GM18858 (cell line): Measurements from ENCODE around the gene EPC2.

Experiments
- ATAC-seq: cut with Tn5 transposase; IDR thresholded peaks from one replicate; pipeline ENCODE4 v1.9.1; 2021; ENCODE audit not compliant: unreplicated experiment

EPC2 gene, protein sequence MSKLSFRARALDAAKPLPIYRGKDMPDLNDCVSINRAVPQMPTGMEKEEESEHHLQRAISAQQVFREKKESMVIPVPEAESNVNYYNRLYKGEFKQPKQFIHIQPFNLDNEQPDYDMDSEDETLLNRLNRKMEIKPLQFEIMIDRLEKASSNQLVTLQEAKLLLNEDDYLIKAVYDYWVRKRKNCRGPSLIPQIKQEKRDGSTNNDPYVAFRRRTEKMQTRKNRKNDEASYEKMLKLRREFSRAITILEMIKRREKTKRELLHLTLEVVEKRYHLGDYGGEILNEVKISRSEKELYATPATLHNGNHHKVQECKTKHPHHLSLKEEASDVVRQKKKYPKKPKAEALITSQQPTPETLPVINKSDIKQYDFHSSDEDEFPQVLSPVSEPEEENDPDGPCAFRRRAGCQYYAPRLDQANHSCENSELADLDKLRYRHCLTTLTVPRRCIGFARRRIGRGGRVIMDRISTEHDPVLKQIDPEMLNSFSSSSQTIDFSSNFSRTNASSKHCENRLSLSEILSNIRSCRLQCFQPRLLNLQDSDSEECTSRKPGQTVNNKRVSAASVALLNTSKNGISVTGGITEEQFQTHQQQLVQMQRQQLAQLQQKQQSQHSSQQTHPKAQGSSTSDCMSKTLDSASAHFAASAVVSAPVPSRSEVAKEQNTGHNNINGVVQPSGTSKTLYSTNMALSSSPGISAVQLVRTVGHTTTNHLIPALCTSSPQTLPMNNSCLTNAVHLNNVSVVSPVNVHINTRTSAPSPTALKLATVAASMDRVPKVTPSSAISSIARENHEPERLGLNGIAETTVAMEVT

DNA sequence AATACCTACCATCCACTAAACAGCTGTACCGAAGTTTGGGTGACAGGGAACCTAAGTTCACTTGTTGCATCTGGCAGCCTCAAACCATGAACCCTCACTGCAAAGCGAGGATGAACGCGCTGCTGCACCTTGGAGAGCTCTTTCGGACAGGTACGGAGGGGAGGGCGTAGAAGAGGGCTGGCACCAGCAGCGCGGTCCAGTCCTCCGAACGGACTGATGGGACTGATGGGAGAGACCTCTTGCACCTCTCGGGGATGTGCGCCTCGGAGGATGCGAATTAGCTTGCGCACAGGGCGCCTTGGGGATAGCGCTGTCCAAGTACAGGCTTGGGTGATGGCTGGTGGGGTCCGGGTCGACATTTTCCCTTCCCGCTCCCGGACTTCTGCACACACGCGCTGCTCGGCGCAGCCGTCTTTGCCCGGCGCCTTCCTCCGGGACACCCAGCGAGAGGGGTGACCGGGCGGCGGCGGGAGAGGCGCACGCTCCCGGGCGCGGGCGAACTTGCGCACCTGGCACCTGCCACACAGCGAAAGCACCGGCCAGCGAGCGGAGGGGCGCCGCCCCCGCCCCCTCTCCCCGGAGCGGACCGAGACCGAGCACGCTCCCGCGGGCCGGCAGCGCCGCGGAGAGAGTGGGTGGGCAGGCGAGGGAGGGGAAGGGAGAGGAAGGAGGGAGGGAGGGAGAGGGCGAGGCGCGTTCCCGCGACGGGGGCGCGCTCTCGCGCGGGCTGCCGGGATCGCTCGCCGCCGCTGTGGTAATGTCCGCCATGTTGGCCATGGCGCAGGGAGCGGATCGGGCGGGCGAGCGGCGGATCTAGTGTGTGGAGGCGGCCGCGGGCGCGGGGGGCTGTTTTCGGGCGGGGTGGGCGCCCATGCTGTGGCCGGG is at the start of gene EPC2:
Gene EPC2, plus strand, starts transcription at position 754 of the 885 bp plus-strand sequence. CDS start 267 bp downstream, outside the sequence.
- peak; percentile 27 for ATAC-seq

DNA sequence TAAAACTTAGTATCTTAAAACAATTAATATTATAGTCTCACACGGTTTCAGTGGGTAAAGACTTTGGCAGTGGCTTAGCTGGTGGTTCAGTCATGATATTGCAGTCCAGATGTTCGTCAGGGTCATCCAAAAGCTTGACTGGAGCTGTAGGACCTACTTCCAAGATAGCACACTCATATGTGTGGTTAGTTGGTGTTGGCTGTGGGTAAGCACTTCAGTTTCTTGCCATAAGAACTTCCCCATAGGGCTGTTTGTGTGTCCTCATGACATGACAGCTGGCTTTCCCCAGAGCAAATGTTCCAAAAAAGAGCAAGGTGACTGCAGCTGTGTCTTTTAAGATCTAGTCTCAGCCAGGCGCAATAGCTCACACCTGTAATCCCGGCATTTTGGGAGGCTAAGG is 48.5 kb upstream of the EPC2 start:
- no peak for ATAC-seq

DNA sequence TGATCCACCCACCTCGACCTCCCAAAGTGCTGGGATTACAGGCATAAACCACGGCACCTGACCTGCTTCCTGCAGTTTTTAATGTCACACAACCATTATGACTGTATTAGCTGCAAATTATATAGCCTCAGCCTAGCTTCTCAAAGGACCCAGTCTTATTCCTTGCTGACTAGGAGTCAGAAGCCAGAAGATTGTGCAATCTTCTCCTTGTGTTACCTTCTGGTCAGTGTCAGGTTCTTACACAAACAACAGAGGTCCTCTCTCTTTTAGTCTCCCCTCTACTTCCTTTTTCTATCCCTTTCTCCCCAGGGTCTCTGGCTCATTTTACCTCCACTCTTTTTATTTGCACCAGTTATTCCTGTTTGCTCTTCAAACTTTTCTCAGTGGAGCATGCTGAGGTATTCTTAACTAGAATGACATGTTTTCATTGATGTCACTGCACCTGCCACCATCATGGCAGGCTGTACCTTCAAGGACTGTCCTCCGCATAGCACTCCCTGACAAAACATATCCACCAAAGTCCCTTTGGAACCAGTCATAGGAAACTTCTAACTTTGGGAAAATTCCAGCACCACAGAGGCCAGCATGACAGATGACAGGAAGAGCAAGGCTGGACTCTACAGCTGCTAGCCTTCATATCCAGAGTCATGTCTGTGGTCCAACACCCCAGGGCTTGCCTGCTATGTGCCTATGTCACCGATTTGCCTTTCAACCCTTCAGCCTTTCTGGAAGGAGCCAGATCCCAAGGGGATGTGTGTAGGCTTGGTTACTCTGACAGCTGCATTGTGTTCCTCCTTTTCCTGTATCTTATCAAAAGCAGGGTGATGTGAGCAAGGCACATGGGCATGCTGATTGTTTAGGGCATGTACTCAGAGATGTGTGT is 45.2 kb upstream of the EPC2 start:
- ATAC-seq: no peak

DNA sequence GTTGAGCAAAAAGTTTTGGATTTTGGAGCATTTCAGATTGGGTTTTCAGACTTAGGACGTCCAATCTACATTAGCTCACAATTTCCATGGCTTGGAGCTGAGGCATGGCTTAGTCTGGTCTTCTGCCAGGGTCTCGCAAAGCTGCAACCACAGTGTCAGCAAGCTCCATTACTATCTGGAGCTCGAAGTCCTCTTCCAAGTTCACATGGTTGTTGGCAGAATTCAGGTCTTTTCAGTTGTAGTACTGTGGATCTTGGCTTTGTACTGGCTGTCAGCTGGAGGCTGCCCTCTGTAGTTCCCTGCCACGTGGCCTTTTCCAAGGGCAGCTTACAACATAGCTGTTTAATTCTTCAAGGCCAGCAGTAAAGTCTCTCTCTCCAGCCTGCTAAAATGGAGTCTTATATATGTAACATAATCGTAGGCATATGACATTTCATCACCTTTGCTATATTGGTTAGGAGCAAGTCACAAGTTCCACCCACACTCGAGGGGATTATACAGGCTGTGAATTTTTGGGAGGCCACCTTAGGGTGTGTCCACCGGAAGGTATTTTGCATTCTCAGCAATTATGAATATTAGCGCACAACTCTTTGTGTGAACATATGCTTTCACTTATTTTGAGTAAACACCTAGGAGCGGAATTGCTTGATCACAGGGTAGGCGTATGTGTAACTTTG is 41.5 kb upstream of the EPC2 start:
- ATAC-seq: peak; percentile 5

DNA sequence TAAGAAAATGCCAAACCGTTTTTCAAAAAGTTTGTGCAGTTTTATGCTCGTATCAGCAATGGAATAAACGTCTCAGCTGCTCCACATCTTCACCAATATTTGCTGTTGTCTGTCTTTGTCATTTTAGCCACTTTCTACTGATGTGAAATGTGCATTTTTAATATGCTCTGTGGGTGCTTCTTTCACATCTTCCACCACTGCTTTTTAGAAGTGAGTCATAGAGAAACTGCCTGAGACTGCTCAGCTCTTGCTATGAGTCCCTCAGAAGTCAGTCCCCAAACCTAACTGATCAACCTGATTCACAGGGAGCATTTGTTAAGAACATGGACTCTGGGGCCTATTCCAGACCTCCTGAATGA is 41.0 kb upstream of the EPC2 start:
- ATAC-seq: peak; percentile 99

DNA sequence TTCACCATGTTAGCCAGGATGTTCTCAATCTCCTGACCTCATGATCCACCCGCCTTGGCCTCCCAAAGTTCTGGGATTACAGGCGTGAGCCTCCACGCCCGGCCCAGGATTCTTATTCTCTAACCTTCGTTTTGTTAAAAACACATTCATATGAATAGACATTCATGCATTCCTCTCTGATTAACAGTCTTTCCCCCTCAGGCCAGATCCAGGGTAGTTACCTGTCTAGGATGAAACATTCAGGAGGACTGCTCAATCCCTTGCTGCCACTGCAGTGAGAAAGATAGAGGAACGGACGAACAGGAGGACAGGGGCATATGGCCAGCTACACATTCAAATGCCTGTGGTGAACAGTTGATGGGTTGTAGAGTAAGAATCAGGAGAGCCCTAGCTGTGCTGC is 39.6 kb upstream of the EPC2 start:
- no peak for ATAC-seq

DNA sequence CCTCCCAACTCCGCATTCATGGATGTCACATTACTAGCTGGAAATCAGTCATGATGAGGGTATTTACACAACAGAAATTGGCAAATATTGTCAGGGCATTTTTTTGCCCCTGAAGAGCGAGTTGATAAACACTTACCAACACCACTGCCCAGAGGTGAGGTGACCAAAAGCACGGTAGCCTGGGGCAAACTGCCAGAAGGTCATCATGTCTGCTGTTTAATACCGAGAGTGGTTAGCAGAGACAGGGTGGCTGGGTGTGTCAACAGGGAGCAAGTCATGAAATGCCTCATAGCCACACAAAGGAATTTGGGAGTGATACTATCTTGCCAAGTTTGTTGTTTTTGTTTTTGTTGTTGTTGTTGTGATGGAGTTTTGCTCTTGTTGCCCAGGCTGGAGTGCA is 37.0 kb upstream of the EPC2 start:
- no peak for ATAC-seq

DNA sequence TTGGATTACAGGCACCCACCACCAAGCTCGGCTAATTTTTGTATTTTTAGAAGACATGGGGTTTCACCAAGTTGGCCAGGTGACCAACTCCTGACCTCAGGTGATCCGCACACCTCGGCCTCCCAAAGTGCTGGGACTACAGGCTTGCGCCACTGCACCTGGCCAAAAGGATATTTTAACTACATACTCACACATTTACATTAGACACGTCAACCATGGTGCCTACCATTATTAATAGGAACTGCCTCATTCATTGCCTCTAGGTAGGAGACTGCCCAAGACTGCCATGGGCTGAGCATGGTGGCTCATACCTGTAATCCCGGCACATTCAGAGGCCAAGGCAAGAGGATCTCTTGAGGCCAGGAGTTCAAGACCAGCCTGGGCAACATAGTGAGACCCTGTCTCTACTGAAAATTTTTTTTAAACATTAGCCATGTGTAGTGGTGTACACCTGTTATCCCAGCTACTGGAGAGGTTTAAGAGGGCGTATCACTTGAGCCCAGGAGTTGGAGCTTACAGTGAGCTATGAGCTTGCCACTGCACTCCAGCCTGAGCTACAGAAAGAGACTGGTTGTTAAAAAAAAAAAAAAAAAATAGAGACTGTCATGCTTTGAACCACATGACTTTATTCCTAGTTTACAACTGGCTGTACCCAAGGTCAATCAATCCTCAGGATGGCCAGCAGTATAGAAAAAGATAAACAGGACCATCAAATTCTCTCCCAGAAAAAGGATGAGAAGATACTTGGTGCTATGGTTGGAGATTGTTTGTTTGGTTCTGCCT is 31.1 kb upstream of the EPC2 start:
- ATAC-seq: no peak

DNA sequence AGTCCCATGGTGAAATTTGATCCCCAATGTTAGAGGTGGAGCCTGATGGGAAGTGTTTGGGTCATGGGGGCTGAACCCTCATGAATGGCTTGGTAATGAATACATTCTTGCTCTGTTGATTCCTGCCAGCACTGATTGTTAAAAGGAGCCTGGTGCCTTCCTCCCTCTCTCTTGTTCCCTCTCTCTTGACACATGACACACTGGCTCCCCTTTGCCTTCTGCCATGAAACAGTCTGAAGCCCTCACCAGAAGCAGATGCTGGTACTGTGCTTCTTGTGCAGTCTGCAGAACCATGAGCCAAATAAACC is 30.6 kb upstream of the EPC2 start:
- ATAC-seq: peak; percentile 6

DNA sequence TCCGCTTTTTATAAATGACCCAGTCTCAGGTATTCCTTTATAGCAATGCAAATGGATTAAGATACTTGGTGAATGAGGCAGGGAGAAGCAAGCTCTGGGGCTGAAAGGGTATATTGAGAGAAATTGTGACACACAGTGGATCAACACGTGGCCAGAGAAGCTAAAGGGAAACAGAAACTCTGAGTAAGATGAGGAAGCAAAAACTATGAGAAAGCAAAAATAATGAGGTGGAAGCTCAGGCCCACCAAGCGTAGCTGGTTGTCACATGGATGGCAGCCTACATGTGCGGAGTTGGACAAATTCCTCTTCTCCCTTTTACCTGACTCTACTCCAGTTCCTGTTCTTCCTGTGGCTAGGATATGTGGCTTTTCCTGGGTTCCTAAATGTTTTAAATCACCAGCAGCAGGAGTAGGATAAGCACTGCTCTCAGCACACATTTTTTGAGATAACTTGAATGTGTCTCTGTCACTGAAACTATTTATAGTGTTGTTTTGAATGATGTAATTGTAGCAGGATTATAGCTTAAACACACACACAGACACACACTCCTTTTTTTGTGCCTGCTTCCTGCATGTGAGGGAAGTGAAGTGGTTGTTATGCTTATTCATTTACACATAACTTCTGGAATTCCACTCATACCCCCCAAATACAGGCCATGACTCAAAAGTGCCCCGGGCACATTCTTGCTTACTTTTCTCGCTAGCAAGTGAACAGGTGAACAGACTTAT is 30.1 kb upstream of the EPC2 start:
- peak; percentile 94 for ATAC-seq

DNA sequence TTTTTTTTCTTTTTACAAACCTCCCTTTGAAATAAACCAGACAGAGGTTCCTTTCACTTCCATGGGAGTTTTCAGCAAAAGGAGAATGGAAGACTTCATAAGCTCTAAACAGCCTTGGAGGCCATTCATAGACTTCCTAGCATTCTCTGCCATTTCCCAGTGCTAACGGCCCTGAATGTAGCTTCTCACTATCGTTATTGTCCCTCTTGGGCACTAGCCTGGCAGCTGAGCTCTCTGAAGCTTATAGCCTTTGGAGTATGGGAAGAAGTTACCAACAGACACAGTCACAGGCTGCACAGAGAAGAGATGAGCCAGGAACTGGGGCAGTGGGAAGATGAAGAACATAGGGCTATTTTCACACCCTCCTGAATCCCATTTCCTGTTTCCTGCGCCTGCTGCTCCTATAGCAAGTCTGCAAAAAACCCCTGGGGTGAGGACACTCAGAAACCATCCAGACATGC is 29.1 kb upstream of the EPC2 start:
- no peak for ATAC-seq

DNA sequence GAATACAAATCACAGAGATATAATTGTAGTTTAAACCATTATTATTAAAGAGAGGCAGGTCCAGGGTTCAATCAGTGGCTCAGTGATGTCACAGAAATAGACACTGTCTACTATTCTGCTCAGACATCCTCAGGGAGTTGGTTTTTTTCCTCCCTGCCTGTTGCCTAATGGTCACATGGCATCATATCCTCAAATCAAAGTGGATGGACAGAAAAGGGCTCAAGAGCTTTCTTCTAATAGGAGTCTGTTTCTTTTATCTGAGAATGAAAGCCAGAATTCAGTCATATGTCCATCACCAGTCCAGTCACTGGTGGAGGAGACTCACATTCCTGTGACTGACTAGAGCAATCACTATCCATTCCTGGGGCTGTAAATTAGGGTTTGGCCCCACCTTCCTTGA is 27.9 kb upstream of the EPC2 start:
- no peak for ATAC-seq

DNA sequence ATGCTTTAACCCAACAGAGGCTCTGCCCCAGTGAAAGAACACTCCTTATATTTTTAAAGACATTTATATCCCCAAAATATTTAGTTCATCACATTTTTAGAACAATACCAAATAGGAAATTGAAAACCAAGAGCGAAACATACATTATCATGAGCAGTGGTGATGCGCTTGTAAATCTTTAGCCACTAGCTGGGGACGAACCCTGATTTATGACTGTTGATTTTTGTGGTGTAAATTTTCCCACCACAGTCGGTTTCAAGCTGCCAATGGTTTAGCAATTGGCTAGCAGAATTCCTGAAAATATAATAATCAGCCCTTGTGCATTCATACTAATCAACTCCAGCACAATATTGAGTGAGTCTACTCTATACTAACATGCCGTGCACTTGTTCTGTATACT is 27.3 kb upstream of the EPC2 start:
- ATAC-seq: no peak

DNA sequence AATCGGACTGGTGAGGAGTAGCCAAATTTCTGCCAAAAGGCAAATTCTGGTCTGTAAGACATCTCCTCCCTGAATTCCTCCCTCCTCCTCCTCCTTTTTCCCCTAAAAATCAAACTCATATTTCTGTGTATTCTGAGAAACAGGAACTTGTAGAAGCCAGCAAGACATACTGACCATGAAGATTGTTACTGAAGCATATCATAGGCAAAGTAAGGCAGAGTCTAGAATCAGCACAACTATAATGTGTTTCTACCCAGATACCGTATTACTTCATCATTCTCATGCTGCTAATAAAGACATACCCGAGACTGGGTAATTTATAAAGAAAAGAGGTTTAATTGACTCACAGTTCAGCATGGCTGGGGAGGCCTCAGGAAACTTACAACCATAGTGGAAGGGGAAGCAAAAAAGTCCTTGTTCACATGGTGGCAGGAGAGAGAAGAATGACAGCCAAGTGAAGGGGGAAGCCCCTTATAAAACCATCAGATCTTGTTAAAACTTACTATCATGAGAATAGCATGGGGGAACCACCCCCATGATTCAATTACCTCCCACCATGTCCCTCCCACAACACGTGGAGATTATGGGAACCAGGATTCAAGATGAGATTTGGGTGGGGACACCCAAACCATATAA is 24.9 kb upstream of the EPC2 start:
- ATAC-seq: no peak

DNA sequence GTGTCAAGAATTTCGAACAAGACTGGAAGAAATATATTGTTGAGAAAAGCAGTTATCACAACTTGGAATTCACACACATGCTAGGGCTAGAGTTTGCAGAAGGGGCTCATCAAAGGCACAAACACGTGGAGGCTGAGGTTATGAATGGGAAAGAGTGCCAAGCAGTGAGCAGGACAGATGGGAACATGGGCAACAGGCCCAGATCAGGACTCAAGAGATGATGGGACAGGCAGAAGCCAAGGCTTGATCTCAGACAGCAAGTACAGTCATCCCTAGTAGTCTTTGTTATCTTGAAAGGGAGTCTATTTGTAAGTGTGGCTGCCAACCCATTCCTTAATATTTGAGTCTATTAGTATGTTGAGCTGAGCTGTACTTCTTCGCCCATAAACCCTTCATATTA is 22.2 kb upstream of the EPC2 start:
- no peak for ATAC-seq

DNA sequence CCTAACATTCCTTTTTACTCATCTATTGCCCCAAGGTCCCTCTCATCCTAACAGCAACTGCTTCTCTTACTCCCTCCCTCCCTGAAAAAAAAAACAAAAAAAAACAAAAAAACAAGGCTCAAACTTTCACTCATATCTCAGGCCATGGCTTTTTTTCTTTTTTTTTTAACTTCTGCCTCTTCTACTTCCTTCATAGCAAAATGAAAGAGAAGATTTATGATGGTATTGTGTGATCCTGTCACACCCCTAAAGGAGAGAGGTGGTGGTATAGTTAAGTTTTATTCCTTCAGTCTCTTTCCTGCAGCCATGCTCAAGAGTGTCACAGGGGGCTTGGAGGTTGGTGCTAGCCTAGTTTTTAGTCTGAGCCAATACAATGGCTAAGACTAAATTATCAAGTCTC is 21.5 kb upstream of the EPC2 start:
- no peak for ATAC-seq

DNA sequence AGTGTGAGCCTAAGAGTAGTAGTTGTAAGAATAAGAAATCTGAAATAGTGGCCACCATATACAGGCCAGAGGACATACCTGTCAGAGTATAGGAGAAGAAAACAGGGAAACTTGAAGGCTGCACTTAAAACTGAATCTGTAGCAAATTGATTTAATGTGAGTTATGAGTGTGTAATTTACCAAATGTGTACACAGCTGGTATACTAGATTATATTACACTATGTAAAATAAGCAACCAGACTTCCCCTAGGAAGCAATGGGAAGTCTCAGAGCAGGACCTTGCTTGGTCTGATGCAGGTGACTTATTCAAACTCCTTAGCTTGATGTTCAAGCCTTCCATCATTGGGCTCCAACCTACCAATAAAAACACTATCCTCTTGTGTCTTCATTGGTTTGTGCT is 17.3 kb upstream of the EPC2 start:
- ATAC-seq: no peak

DNA sequence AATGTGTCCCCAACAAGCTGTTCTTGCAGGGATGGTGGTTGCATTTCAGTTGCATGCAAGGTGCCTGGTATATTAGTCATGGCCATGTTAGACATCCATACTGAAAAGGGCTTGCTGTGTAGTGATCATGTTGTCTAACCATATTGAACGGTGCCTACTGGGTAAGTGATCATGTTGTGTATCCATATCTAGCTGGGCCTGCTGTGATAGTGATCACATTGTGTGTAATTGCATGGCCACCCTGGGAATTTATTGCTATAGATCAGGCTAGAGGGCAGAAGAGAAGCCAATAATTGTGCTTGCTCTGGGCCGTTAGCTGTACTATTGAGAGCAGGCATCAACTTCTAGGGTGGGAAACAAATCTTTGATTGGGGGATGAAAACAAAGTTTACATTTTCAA is 9.8 kb upstream of the EPC2 start:
- no peak for ATAC-seq
